GM12892 (cell line): ENCODE results near the gene EPSTI1.

Experiments
- POLR2A ChIP-seq: IDR thresholded peaks from 2 replicates; pipeline ENCODE4 v1.6.1; 2011; ENCODE audit warnings: low read depth, low read length, control low read depth
- POLR2AphosphoS5 ChIP-seq: IDR thresholded peaks from 2 replicates; pipeline ENCODE4 v1.6.1; 2011; ENCODE audit warnings: low read depth, low read length, control low read depth

- TF ChIP-seq POLR2A (no peak), POLR2AphosphoS5 (no peak)
Measured at GRCh38 chr13:42970824-42971690, 21.0 kb downstream of the EPSTI1 start.
